GM18498 (cell line): ENCODE results near the gene DNAH17.

Source experiments
- ATAC-seq: cut with Tn5 transposase; IDR thresholded peaks from one replicate; pipeline ENCODE4 v1.9.1; 2021; ENCODE audit warnings: mild to moderate bottlenecking, moderate library complexity; ENCODE audit not compliant: unreplicated experiment

DNAH17 gene

DNA sequence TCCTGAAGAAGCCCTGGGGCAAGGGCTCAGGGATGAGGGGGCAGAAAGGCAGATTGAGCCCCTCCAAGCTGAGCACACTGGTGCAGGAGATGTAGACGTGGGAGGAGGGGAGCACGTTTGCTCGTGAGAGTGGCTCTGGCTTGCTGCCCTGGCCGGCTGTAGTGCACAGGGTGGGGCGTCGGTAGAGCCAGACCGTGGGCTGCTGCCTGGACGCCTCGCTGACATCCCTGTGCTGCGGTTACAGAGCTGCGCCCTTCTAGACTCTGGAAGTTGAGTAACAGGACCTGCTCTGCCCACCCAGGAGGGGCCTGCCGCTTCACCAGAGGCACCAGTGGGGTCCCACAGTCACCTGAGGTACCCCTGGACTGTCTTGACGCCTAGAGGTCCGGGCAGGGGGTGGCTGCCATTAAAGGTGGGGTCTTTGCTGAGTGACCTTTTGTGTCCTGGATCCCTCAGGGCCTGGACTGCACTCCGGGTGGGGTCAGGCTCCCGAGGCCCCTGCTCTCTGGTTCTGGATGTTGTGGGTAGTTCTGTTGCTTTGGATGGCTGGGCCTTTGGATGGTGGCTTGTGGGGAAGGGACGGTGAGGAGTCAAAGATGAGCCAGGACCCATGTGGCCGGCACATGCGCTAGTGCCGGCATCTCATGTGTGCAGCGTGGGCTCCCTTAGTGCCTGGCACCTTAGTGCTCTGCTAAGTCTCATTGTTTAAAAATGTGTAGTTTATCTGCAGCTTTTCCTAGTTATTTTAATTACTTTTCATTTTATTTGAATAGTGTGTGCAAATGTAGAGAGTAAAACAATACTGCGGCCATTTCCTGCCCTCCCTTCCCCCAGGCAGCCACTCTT is 157.0 kb downstream of the DNAH17 start:
- ATAC-seq, result no peak

DNA sequence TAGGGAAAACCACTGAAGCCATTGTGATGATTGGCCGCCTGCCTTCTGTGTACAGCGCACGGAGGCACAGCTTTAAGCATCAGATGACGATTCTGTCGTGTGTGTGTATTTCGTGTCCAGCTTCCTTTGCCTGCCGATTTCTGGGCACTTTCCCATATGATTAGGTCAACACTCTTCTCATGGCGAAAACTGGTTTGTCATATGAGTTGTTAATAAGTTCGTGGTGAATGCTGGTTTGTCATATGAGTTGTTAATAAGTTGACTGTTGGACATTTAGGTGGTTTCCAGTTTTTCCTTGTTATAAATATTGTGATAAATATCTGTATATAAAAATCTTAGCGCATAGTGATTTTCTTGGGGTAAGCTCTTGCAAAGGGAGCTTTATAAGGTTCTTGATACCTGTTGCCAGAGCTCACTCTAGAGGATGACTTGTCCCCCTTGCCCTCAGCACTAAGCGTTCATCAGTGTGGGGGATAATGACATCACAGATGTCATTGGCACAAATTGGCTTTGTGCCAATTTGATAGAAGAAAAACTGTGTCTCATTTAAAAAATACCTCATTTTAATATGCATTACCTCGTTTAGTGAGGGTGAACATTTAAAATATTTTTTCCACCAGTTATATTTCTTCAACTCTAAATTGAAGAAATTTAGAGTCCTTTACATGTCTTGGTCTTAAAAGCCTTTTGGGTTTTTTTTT is 158.7 kb downstream of the DNAH17 start:
- ATAC-seq, result no peak

DNA sequence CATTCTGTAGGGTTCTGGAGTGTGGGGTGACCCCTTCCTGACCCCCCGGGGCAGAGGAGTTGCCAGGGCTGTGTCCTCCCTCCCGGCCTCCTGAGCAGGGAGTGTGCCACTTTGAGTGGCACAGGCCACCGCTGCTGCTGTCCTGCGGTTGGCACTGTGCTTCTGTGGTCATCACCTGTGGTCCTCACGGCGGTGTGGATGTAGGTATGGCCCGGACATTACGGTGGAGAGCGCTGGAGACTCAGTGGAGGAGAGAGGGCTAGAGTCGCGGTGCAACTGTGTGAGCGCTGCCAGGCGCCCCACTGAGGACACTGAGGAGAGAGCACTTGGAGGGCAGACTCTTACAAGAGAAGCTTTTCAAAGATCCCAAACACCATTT is 159.7 kb downstream of the DNAH17 start:
- ATAC-seq, result no peak

DNA sequence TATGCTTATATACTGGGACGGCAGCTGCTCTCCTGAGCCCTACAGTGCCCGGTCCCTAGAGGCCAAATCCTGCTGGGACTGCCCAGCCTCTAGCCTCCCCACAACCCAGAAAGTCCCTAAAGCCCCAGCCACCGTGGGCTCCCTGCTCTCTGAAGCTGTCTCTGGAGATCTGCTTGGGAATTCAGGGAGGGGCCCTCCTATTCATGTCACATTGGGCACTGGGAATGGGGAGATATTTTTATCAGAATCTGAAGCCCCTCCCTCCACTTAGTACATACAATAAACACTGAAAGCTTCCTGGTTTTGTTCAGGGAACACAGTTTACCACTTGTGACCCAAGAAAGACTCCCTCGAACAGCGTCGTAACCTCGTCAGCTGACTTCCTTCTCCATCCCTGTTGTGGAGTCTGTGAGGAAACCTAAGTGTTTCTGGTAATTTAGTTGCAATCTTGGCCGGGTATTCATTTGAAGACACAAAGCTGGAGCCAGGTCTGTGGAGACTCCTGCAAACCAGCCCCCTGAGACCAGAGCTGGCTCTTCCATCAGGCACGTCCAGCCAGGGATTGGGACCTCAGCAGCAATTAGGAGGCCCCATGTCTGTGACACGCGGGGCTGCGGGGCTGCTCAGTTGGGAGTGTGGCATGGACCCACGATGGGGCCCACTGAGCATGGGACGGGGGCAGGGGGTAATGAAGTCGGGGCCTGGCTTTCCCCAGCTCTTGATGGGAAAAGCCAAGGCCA is 160.2 kb downstream of the DNAH17 start:
- no peak for ATAC-seq

DNA sequence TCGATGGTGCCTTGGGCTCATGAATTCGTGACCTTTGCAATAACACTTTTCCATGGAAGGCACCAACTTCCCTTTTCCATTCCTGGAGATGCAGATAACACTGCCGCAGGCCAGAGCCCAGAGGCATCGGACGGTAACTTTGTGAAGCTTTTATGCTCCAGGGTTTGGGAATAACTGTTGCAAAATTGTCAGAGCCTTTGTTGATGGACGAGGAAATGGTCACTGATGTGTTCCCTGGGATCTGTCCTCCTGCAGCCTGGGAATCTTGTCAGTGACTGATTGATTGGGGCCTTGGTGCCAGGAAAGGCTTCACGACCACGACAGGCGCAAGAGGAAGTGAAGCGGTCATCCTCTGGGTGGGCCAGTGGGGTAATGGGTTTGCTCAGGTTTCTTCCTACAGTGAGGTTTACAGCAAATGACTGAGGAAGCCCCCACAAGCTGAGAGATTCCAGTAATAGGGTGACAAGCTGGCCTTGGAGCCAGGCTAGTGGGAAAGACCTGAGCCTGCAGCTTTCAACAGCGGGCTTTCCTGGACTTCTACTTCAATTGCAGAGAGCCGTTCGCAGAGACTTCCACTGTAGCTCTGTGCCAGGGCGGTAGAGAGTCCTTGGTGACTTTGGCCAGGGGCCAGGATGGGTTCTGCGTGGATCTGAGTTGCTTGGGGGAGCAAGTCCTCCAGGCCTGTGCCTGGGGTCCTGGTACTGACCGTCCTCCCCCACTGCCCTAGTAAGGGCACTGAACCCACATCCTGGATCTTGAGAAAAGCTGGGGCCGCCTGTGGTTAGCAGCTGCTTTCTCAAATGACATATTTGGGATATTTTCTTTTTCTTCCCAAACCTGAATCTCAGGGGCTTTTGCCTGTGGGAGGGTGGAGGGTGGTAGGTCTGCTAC is 161.1 kb downstream of the DNAH17 start:
- ATAC-seq, result no peak

DNA sequence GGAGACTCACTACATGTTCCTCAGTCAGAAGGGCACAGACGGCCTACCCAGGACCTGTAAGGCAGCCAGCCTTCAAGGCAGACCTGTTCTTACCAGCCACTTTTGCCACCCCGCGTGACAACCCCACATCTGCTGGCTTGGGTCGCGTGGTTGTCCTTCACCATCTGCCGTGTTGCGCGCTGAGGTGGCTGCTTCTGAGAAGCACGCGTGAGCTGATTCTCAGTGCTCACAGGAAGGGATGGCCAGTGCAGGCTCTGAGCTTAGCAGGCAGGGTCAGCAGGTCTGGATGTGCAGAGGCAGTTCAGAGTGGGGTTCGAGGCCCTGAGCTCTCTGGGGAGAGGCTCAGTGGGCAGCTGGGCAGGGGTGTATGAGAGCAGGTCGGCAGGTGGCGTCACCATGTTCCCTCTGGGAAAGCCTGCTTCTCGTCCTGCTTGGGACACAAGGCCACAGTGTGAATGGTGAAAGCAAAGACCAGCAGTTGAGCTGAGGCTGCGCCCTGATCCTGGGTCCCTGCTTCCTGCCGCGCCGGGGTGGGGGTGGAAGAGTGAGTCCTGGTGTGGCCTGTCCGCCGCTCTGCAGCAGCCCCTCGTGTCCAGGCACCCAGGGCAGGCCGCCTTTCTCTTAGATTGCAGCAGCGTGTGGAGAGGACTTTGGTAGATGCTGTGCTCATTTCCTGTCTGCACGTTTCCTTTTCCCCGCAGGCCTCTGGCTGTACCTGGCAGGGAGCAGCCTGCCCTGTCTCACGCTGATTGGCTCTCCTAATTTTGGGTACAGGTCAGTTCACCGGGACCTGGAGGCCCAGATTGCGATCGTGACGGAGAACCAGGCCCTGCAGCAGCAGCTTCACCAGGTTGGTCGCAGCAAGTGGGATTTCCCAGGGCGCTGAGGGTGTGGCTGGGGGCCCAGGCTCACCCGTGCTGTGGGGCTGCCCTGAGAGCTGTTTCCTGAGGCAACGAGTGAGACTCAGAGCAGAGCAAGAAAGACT is 162.7 kb downstream of the DNAH17 start:
- ATAC-seq, result no peak

DNA sequence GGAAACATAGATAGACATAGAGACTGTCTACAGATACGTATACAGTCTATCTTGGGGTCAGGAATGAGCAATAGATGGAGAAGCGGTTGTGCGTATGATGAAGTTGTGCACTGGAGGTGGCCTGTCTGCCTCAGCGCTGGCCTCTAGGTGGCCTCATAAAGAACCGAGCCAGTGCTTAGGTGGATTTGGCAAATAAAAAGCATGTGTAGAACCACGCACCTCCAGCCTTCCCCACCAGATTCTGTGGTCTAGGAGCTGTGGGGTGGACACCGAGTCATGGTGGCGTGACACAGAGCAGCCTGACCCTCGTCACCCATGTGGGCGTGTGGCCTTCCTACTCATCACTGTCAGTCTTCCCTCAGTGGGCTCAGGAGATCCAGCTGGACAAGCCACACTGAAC is 164.8 kb downstream of the DNAH17 start:
- no peak for ATAC-seq

DNA sequence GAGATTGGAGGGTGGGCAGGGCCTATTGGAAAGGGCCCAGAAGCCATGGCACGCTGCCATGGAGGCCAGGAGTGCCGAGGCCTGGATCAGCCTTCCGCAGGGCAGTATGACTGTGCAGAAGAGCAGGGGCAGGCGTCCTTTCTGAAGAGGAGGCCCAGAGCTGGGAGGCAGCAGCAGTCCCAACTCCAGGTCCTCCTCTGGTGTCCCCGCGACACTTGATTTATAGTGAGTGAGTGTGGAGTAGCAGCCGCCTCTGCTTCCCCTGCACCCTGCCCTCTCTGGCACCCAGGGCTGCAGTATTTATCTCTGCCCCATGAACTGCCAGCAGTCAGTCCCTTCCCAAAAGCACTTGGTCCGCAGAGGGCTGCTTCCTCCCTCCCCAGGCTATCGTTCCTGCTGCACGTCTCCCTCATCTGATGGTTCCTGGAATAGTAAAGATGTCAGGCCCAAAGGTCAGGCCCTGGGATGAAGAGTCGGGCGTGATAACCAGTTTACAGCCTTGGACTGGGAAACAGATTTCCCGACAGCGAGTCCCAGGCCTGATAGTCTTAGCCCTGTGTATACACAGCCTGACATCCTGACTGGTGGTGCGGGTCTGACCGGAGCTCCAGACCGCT is 165.8 kb downstream of the DNAH17 start:
- ATAC-seq, result no peak

DNA sequence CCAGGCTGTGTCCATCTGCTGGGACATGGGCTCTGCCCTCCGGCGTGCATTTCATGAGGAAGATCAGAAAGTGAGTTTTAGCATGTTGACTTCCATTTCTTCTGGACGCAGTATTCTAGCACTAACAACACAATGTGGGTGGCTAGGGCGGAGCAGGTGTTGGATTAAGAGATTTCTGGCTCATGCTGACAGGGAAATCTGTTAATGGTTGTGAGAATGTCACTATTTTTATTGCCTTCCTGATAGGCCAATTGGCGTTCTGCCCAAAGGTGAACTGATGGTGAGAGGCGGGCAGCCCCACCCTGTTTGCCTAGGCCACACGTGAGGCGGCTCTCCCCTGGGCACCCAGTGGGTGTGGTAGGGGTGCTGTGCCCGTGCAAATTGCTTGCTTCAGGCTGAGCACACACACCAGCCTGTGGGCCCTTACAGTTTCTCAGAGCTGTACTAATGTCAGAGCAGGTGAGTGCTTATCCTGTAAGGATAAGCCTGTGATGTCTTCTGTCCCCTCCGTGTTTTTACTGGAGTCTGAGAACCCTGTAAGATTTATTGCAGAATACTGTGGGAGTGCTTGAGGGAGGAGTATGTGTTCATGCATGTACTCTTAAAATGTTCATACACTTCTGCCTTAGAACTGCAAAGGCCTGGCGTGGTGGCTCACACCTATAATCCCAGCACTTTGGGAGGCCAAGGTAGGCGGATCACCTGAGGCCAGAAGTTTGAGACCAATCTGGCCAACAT is 167.8 kb downstream of the DNAH17 start:
- no peak for ATAC-seq

DNA sequence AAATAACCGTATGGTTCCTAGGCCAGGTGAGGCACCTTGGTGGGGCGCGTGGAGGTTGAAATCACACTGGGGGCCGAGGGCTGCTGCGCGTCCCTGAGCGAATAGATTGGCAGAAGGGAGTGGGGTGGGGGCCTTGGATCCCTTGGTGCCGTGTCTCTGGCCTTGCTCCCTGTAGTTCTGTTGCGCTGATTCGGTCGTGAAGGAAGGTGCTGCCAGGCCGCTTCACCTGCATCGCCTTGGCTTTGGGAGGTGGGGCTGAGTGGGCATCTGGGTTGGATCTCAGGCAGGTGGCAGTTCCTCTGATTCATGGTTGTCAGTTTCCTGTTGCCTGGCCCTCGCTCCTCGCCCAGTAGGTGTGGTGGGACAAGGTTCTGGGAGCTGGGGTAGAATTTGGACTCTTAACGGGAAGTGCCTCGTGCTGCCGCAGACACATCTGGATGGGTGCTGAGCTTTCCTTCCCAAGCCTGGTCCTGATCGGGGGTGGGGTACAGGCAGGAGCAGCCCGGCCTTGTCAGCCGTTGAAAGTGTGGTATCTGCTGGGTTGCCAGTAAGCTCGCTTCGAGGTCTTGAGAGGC is 168.6 kb downstream of the DNAH17 start:
- ATAC-seq, result no peak

DNA sequence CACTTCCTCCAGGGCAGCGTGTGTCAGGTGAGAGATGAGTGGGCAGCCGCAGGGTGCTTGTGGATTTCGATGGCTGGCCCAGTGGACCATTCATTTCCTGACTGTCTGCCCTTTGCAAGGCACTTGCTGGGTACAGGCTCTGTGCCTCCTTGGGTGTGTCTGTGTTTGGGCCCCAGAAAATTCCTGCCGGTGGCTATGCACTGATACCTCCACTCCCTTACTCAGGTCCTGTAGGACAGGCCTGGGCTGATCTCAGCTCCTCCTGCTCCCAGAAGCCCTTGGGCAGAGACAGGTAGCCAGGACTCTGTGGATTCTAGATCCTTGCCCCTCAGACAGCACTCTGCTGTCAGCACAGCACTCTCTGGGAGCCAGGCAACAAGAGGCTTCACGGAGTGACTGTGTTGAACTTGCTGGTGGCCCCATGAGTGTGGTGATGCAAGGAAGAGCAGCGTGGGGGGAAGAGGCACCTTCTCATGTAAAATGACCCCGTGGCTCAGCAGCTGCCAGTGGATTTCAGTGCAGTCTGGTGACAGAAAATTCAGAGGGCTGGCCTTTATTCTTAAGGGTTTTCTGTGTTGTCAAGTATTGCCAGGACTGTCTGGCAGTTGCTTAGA is 169.7 kb downstream of the DNAH17 start:
- no peak for ATAC-seq

DNA sequence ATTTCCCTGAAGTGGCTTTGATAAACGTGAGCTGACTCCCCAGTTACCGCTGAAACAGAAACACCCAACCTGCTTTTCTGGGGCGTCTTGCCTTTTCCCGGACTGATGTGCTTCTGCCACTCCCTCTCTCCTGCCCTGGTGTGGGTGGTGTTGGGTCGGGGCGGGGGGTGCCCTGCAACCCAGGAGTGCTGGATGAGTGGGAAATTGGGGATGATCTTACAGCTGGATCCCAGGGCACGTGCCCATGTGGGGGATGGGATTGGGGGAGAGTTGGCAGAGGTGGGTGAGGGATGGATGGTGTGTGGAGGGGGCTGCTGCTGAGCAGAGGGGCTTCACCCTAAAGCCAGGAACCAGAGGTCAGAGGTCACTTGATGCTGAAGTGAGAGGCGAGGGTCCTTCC is 170.3 kb downstream of the DNAH17 start:
- no peak for ATAC-seq

DNA sequence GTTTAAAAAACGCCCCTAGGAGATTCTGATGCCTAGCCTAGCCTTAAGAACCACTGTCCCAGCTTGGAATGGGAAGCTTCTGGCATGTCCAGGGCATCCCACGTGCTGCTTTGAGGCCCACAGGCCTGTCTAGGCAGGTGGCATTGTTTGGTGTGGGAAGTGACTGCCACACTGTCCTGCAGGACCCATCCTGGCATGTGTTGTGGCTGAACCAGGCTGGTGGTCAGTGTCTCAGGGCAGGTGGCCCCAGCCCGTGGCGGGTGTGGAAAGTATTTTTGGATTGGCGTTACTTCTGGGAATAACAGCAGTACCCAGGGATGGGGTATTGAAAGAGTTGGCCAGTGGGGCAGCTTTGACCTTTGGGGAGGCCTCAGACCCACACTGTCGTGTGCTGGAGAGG is 170.8 kb downstream of the DNAH17 start:
- ATAC-seq, result no peak

DNA sequence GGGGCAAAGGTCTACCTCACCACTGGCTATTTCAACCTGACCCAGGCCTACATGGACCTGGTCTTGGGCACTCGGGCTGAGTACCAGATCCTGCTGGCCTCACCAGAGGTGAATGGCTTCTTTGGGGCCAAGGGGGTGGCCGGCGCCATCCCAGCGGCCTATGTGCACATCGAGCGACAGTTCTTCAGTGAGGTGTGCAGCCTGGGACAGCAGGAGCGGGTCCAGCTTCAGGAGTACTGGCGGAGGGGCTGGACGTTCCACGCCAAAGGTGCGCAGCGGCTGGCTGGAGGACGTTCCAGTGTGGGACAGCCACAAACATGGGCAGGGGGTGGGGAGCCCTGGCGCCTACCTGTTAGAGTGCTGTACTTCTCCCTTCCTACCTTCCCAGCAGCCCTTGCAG is 173.4 kb downstream of the DNAH17 start:
- ATAC-seq, result no peak

DNA sequence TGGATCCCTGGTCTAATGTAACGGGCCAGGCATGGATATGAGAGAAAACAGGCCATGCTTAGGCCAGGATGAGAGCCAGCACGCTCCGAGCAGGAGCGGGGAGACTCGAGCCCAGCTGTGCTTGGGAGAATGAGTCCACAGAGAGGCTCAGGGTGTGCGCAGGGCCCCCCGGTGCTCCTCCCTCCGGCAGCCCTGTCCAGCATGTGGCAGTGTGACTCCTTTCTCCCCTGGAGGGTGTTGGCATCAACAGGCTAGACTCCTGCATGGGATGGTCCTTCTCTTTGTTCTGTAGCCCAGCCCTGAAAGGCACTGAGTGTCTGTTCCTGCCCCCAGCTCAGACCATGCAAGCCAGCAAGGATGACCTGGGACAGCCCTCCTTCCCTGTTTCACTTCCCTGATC is 175.3 kb downstream of the DNAH17 start:
- no peak for ATAC-seq

DNA sequence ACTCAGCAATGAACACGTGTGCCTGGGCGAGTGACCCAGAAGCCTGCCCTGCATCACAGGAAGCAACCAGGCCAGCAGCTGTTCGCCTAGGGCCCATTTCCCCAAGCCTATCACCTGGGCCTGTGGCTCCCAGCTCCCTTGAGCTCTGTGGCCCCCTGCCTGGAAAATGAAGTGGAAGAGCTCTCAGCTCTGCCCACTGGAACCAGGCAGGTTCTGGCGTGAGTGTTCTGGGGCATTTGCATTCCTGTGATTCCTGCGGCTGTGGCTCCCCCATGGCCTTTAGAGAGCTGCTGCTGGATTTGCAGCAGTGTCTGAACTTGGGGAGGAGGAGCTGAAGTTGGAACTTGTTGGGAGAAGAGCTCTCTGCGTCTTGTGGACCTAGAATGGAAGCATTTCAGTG is 175.9 kb downstream of the DNAH17 start:
- no peak for ATAC-seq

DNA sequence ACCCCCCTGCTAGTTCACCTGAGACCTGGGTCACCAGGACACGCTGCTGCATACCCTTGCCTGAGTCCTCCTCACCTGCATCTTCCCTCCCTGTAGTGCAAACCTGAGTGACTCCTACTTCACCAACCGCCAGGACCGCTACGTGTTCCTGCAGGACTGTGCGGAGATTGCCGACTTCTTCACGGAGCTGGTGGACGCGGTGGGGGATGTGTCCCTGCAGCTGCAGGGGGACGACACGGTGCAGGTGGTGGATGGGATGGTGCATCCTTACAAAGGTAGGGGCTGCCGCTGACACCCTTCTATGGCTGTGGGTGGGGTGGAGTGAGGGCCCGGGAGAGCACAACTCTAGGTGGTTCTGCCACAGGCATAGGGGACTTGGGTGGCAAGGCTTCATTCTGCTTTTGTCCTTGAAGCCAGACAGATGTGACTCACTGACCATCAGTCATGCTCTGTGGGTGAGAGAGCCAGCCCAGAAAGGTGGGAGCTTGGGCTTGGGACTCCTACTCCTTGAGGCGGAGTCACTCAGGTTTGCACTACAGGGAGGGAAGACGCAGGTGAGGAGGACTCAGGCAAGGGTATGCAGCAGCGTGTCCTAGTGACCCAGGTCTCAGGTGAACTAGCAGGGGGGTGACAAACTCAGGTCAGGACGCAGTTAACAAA is 176.5 kb downstream of the DNAH17 start:
- no peak for ATAC-seq
